NCI-H1092 (cell line): ENCODE data around the gene TXNRD2.
"Not testable (repeated sequence)": the region's sequence is repeated elsewhere in the genome, so short reads cannot be mapped to it uniquely, and the experiment has no call there.

Experiments used
- DNase-seq: peaks from one replicate; lab custom pipeline; 2025; lab: John Stamatoyannopoulos, UW

The TXNRD2 gene

DNA sequence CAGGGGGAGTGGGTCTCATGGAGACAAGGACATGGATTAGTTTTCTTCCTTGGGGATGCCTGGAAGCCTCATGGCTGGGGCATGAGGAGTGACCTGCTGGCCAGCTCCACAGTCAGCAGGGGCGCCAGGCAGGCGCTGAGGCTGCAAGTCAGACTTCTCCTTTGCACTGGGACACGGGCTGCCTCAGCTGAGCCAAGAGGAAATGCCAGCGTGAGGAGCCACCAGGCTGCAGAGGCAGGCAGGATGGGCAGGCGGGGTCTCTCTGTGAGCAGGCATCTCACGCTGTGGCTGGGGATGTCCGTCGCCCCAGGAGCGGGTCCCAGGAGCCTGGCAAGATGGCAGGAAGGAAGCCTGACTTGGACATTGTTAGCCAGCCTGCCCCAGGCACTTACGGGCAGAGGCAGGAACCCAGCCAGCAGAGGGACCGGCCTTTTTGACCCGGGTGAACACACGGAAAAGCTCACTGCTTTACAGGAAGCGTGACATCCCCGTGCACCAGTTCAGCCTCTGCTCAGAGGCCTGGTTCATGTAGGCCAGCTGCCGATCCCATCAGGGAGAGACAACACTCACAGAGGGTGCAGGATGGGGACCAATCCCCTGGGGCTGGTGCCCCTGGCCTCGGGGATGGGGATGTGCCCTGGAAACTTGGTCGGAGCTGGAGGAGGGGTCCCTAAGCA, 97.1 kb downstream of the TXNRD2 start:
- no peak for DNase-seq

DNA sequence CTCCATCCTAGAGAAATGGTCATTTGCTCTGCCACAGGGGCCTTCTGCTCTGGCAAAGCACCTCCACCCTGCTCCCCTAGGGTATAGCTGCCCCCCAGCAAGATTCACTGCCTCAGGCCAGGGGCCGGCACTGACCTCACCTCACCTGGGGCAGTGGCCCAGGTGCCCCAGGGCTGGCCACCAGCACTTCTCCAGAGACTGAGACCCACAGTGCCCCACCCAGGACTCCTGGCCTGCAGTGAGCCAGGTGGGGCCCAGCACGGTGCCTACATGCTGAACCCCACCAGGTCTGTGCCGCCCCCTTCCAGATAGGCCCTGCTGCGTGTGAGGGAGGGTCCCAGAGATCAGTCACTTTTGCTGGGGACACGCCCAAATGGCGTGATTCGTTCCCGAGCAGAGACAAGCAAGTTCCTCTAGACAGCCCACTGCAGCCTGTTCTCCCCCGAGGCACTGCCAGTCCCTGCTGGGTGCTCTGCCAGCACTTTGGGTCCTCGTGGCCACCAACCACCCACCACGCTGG, 97.7 kb downstream of the TXNRD2 start:
- DNase-seq, result no peak

DNA sequence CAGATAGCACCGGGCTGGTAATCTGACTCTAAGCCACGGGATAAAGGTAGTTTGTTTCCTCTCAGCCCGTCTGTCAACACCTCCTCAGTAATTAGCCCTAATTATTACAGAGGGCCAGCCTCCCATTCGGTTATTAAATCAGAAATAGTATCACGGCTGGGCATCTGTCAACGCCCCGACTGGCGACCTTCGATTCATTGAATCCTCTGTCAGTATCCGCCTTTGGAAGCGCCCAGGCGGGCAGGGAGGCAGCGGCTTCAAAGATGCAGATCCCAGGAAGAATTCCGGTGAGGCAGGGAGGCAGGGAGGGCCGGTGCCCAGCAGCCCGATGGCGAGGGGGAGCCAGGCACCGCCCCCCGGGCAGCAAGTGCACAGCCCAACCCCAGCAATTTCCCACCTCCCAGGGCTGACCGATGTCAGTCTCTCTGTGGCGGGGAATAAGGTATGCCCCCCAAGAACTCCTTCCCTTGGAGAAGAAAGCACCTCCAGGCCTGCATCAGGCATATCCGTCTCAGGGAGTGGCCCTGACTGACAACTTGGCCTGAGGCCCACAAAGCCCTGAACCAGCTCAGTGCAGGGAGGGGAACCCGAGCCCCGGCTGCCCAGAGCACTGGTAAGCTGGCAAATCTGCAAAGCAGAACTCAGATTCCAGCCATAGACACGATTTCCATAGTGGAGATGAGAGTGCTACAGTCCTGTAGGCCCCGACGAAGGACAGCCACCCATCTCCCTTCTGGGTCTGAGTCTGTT, 98.3 kb downstream of the TXNRD2 start:
- no peak for DNase-seq

- no peak for DNase-seq
Measured at GRCh38 chr22:19842393-19843106, 99.1 kb downstream of the TXNRD2 start.

- DNase-seq, result no peak
Measured at GRCh38 chr22:19841641-19842392, 99.8 kb downstream of the TXNRD2 start.

- no peak for DNase-seq
Measured at GRCh38 chr22:19840955-19841640, 100.5 kb downstream of the TXNRD2 start.

DNA sequence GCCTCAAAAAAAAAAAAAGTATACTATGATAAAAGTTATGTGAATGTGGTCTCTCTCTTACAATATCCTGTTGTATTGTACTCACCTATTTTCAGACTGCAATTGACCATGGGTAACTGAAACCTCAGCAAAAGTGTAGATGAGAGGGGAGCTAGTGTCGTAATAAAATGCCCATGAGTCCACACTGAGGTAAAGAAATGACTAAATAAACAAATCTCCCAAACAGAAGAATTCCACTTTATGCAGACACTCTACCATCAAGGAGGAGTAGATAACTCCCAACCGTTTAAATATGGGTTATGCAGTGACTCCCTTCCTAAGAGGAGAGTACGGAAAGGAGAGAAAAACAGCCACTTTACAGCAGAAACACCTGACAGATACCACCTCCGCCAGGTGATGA, 101.6 kb downstream of the TXNRD2 start:
- no peak for DNase-seq

DNA sequence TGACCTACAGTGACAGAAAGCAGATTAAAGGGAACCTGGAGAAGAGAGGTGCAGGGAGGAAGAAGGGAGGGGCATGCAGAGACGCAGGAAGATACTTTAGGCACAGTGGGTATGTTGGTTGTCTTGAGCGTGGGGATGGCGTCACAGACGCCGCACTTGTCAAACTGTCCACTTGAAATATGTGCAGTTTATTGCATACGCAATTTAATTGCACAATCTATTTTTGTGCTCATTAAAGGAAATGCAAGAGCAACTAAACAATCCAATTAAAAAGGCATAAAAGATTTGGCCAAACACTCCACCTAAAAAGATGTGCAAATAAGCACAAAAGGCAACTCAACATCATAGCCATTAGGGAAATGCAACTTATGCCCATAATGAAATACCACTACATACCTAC, 103.7 kb downstream of the TXNRD2 start:
- no peak for DNase-seq

DNA sequence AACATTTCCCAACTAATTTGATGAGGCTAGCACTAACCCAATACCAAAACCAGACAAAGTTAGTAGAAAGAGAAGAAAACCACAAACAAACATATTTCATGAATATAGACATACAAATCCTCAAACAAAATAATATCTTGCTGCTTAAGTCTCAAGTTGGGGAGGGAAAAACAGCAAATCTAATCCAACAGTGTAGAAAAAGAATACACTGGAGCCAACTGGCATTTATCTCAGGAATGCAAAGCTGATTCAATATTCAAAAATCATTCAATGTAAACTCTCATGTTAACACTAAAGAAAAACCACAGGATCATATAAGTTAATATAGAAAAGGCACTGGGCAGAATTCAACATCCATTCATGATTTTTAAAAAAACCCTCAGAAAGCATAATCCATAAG, 105.1 kb downstream of the TXNRD2 start:
- DNase-seq, result no peak

- DNase-seq, result no peak
Measured at GRCh38 chr22:19834599-19834998, 107.0 kb downstream of the TXNRD2 start.

GRCh38 chr22:19833327-19833726, 108.3 kb downstream of the TXNRD2 start:
- not testable (repeated sequence) for DNase-seq

DNA sequence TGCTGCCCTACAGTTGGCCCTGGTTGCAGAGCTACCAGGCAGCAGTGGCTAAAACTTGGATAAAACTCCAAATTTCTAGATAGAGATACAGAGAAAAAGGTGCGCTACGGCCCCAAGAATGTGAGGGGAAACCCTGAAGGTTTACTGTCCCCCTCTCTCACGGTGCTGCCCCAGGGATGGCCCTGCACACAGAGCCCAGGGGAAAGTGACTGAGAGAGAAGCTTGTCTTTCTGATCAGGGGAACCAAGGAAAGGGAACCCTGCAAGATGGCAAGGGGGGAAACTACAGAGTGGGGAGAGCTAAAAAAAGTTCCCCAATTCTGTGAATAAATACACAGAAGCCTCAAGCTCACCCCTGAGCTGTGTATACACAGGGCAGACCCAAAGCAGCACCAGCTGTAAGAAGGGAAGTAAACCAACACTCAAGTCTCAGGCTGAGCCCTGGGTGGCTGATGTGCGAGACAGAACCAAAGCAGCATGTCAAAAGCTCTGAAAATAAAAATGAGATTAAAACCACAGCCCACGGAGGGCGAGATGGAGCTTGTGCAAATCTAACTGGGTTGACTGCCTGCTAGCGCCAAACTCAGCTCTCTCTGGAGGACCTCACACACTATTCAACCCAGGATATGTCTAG, 109.0 kb downstream of the TXNRD2 start:
- no peak for DNase-seq

DNA sequence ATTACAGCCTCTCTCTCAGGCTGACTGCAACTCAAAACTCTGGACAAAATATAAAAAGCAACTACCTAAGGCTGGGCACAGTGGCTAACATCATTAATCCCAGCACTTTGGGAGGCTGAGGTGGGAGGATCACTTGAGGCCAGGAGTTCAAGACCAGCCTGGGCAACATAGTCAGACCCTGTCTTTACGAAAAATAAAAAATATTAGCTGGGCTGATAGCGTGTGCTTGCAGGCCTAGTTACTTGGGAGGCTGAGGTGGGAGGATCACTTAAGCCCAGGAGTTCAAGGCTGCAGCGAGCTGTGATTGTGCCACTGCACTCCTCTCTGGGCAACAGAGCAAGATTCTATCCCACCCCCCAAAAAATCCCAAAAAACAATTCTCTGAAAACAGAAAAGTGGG, 109.6 kb downstream of the TXNRD2 start:
- not testable (repeated sequence) for DNase-seq

- DNase-seq, result no peak
Measured at GRCh38 chr22:19831016-19831415, 110.6 kb downstream of the TXNRD2 start.

DNA sequence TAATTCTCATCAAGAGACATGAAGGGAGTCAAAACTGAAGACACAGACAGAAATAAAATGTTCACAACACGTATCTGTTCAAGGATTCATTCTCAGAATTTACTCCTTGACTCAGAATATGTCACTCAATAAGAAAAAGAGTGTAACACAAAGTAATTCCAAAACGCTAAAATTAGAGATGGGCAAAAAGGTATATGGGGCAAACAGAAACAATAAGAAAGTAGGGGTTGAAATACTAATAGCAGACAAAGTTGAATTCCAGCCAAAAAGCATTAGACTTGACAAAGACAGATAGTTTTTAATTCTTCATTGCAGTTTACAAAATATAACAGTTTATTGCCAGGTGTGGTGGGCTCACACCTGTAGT, 113.6 kb downstream of the TXNRD2 start:
- no peak for DNase-seq

DNA sequence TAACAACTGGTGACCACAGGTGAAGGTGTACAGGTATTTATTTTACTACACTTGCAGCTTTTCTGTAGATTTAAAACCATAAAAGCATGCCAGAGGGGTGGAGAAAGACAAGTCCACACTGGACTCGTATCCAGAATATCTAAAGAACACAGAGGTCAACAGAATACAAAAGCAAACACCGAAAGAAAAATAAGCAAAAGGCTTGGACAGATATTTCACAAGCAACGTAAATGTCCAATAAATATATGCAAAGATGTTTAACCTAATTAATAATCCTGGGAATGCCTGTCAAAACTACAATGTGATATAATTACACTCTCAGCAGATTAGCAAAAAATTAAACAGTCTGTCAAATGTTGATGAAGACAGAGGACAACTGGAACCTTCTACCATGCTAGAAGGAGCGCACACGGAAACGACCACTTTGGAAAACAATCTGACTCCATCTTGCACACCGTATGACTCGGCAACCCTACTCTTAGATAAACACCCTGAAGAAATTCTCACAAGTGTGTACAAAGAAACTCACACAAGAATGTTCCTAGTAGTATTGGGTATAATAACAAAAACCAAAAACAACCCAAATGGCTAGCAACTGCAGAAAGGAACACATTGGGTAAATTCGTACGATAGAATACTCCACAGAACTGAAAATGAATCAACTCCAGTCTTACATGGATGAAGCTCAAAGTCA, 114.1 kb downstream of the TXNRD2 start:
- DNase-seq, result no peak

DNA sequence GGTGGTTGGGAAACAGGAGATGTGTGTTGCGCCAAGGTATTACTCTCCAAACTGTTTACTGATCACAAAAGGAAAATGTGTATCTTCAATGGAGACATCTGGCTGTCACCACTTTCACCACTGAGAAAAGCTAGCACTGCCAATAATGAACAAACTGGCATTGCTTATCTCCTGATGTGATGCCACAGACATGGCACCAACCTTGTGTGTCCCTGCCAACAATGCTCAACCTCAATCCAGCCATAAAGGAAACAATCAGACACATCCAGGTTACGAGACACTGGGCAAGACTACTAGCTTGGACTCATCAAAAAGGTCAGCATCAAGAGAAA, 115.0 kb downstream of the TXNRD2 start:
- no peak for DNase-seq

DNA sequence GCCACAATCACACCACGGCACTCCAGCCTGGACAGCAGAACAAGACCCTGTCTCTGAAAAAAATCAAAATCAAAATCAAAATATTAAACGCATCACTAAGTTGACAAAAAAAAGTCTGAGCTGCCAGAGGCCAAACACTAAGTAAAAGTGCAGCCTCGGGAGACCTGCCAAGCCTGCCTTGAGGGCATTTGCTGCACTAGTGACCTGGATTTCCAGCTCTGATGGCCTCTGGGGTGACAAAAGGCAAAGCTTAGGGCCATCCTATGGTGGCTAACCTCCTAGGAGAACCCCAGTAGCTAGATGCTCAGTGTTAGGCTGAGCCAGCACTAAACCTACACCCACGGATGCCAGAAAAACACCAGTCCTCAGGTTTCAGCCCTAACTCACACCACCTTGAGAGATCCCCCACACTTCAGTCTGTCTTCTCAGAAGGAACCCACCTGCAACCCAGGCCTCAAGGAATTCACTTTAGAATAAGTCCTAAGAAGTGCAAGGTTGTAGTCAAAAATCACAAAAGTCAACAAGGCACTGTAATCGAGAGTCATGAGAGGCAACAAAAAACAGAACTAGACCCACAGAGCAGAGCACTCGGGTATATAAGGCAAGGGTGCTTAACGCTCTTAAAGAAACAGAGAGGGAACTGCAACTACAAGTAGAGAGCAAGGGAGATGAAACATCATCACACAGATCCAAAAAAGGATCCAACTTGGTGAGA, 115.6 kb downstream of the TXNRD2 start:
- no peak for DNase-seq
